ENCODE measurements around the gene SAMD3.
"Not testable (repeated sequence)": the region's sequence is repeated elsewhere in the genome, so short reads cannot be mapped to it uniquely, and the experiment has no call there.

SAMD3 gene

DNA sequence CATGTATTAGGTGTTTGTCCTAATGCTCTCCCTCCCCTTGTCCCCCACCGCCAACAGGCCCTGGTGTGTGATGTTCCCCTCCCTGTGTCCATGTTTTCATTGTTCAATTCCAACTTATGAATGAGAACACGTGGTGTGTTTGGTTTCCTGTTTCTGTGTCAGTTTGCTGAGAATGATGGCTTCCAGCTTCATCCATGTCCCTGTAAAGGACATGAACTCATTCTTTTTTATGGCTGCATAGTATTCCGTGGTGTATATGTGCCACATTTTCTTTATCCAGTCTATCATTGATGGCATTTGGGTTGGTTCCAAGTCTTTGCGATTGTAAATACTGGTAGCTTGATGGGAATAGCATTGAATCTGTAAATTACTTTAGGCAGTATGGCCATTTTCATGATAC, 52.6 kb downstream of the SAMD3 start:
- not testable (repeated sequence) for H3K27ac Mint-ChIP-seq; DNase-seq; H3K4me1 Mint-ChIP-seq (ENCODE audit: low read depth); H3K4me3 Mint-ChIP-seq; H3K27me3 Mint-ChIP-seq
- H3K36me3 Mint-ChIP-seq (ENCODE audit: low read depth), result peaks cover 27% of the 10 kb centered on the region
- H3K9me3 Mint-ChIP-seq, result peaks cover 24% of the 10 kb centered on the region

DNA sequence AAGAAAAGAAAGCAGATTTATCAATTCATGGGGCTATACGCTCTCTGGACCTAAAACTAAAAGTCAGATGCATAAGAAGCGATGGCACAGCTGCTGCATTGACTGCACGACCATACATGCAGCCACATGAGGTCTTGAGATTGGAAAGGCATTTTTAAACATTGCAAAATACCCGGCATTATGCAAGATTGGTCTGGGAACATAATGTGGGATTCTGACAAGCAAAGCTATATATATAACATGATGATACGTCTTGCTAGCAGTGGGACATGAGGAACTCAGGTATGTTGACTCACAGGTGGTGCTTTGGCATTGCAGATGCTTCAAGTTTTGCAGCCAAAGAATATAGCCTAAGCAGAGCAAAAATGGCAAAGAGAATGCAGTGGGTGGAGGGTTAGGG, 55.1 kb downstream of the SAMD3 start:
- DNase-seq, result no peak

DNA sequence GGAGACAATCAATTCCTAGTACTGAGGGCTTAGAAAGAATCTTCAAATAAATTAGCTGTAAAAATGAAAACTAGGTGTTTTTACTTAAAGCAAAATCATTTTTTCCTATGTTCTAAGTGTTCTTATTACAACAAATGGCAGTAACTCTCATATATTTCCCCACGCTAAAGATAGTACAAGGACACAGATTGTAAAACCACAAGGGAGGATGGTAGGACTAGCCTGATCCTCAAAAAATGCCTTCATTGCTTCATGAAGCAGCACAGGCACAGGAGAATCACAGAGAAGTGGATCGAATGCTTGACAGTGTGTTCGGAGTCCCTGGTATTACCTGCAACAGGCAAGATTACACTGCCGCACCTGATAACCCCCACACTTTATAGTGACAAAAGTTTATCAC, 58.5 kb downstream of the SAMD3 start:
- H3K4me3 Mint-ChIP-seq, result no peak overlapping the region
- peaks cover 28% of the 10 kb centered on the region for H3K36me3 Mint-ChIP-seq (ENCODE audit: low read depth)
- no peaks in the 10 kb centered on the region for H3K27me3 Mint-ChIP-seq
- H3K9me3 Mint-ChIP-seq, result peaks cover 10% of the 10 kb centered on the region
- H3K27ac Mint-ChIP-seq, result no peak overlapping the region
- DNase-seq, result no peak
- H3K4me1 Mint-ChIP-seq (ENCODE audit: low read depth), result peaks cover 16% of the 10 kb centered on the region

More for the DNA sequence above, 55.1 kb downstream of the SAMD3 start:
- H3K27me3 Mint-ChIP-seq, result no peaks in the 10 kb centered on the region
- H3K27ac Mint-ChIP-seq, result no peak overlapping the region
- peaks cover 10% of the 10 kb centered on the region for H3K4me1 Mint-ChIP-seq (ENCODE audit: low read depth)
- H3K9me3 Mint-ChIP-seq, result peaks cover 23% of the 10 kb centered on the region
- peaks cover 23% of the 10 kb centered on the region for H3K36me3 Mint-ChIP-seq (ENCODE audit: low read depth)
- H3K4me3 Mint-ChIP-seq, result no peak overlapping the region

DNA sequence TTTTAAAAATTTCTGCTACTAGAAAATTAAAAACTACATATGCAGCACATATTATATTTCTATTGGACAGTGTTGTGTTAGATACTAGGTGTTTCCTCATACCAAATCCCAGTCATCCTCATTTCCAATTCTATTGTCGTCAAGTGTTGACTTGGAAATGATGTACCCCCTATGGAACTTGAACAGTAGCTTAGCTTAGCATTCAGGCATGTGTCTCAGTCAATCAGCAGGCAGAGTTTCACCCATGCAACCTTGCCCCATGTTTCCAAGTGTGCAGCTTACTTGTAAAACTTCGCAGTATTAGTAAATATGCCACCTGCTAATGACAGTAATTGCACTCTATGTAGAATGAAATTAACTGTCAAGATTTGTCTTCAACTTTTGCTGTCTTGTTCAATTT, 59.5 kb downstream of the SAMD3 start:
- Mint-ChIP-seq H3K9me3 (peaks cover 17% of the 10 kb centered on the region), H3K4me3 (no peak overlapping the region), H3K4me1 (ENCODE audit: low read depth) (peaks cover 16% of the 10 kb centered on the region), H3K27ac (no peak overlapping the region), H3K27me3 (no peaks in the 10 kb centered on the region), H3K36me3 (ENCODE audit: low read depth) (peaks cover 36% of the 10 kb centered on the region)
- DNase-seq, result no peak

DNA sequence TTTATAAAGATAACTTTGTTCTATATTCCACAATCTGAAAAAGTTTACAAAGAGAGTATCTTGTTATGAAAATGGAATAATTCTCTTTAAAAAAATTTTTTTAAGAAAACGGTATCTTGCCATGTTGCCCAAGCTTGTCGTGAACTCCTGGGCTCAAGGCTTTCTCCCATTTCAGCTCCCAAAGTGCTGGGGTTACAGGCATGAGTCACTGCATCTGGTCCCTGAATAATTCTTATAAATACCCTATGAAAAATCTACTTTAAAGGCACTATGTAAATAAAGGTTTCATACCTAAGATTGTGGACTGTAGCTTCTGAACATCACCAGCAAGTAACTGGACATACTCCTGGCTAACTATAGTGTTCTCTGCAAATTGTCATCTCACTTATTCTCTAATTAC, 60.3 kb downstream of the SAMD3 start:
- Mint-ChIP-seq H3K9me3 (peaks cover 17% of the 10 kb centered on the region), H3K4me1 (ENCODE audit: low read depth) (peaks cover 16% of the 10 kb centered on the region), H3K27me3 (no peaks in the 10 kb centered on the region), H3K27ac (no peak overlapping the region), H3K4me3 (no peak overlapping the region), H3K36me3 (ENCODE audit: low read depth) (peaks cover 36% of the 10 kb centered on the region)
- no peak for DNase-seq

DNA sequence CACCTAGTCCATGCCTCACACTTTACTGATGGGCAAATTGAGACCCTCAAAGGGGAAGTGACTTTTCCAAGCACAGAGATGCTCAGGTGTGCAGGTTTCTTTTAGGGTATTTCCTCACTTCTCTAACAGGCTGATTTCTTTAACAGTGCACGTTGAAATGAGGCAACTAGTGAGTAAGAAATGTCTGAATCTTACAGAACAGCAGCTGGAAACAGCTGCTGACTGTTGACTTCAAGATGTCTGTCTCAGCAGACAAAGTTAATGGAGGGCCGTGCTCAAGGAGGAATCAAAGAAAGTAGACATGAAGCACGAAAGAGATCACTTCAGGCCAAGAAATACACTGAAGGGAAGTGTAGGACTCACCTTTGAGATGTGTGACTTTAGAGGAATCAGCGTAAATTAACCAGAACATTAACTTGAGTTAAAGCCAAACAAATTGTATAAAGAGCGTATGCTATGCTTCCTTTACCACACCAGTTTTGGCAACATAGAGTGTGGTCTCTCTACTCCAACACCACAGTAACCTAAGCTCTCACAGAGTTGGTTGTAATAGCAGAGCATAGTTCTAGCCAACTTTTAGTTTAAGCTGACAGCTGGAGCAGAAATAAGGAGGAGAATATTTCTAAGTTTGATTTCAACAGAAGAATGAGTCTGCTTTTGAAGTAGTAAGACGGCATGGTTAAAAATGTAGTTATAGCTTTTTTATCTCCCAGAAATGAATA, 60.9 kb downstream of the SAMD3 start:
- H3K4me1 Mint-ChIP-seq (ENCODE audit: low read depth), result peaks cover 16% of the 10 kb centered on the region
- no peak overlapping the region for H3K4me3 Mint-ChIP-seq
- H3K36me3 Mint-ChIP-seq (ENCODE audit: low read depth), result peaks cover 36% of the 10 kb centered on the region
- H3K9me3 Mint-ChIP-seq, result peaks cover 17% of the 10 kb centered on the region
- peak overlapping the region; percentile 1 for H3K27ac Mint-ChIP-seq
- no peak for DNase-seq
- no peaks in the 10 kb centered on the region for H3K27me3 Mint-ChIP-seq

DNA sequence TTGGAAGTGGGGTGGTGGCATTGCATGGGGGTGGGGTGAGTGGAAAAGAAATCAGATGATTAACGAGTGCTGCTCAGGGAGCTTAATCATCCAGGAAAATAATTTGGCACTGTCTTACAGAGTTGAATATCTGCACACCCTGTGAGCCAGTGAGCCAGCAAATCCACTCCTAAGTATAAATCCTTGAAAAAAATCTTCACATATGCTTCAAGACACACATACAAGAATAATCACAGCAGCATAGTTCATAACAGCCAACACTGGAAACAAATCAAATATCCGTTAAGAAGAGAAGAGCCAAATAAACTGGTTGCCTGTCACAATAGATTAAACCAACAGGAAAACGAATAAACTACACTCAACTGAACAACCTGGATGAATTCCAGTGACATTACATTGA, 62.8 kb downstream of the SAMD3 start:
- no peak overlapping the region for H3K27ac Mint-ChIP-seq
- no peaks in the 10 kb centered on the region for H3K27me3 Mint-ChIP-seq

DNA sequence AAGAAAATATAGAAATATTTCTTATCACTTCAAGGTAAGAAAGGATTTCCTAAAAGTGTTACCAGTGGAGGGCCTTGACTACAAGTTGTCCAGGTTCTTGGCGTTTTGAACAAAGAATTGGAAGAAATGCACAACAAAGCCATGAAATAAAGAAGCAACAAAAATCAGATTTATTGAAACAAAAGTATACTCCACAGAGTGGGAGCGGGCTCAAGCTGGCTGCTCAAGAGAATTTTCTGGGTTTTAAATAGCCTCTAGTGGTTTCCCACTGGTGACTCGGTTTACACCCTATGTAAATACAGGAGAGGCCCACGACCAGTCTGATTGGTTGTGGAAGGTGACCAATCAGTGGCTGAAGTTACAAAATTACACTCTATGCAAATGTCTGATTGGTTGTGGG, 64.2 kb downstream of the SAMD3 start:
- no peak for DNase-seq
- Mint-ChIP-seq H3K27me3 (no peaks in the 10 kb centered on the region), H3K27ac (no peak overlapping the region), H3K4me3 (no peak overlapping the region), H3K9me3 (peaks cover 12% of the 10 kb centered on the region), H3K4me1 (ENCODE audit: low read depth) (peaks cover 6% of the 10 kb centered on the region), H3K36me3 (ENCODE audit: low read depth) (peaks cover 25% of the 10 kb centered on the region)

More for the DNA sequence above, 62.8 kb downstream of the SAMD3 start:
- H3K4me3 Mint-ChIP-seq, result no peak overlapping the region
- peaks cover 10% of the 10 kb centered on the region for H3K4me1 Mint-ChIP-seq (ENCODE audit: low read depth)
- H3K36me3 Mint-ChIP-seq (ENCODE audit: low read depth), result peaks cover 29% of the 10 kb centered on the region
- no peak for DNase-seq
- peaks cover 14% of the 10 kb centered on the region for H3K9me3 Mint-ChIP-seq

DNA sequence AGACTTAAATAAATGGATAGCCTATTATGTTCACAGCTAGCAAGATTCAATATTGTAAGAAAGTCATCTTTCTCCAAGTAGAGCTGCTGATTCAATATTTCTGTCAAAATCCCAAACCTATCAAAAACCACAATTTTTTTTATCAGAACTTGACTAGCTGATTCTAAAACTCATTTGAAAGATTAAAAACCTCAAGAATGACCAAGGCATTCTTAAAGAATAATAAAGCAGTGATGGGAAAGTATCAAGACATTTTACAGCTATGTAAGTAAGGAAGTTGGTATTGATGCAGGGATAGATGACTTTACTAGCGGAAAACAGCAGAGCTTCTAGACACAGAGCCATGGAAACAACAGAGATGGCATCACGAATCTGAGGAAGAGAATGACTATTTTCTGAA, 64.7 kb downstream of the SAMD3 start:
- no peak overlapping the region for H3K4me3 Mint-ChIP-seq
- no peaks in the 10 kb centered on the region for H3K27me3 Mint-ChIP-seq
- H3K36me3 Mint-ChIP-seq (ENCODE audit: low read depth), result peaks cover 25% of the 10 kb centered on the region
- no peak overlapping the region for H3K27ac Mint-ChIP-seq
- peaks cover 12% of the 10 kb centered on the region for H3K9me3 Mint-ChIP-seq
- no peak for DNase-seq
- H3K4me1 Mint-ChIP-seq (ENCODE audit: low read depth), result peaks cover 6% of the 10 kb centered on the region

DNA sequence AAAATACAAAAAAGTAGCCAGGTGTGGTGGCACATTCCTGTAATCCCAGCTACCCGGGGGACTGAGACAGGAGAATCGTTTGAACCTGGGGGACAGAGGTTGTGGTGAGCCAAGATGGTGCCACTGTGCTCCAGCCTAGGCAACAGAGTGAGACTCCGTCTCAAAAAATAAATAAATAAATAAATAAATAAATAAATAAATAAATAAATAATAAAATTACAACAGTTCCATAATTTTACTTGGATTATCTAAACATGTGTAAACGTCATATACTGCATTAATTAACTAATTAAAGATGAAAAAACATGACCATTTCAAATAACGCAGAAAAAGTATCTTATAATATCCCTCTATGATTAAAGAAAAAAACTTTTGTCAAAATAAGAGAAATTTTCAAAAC, 65.8 kb downstream of the SAMD3 start:
- H3K27me3 Mint-ChIP-seq, result no peaks in the 10 kb centered on the region
- peaks cover 12% of the 10 kb centered on the region for H3K9me3 Mint-ChIP-seq
- H3K4me1 Mint-ChIP-seq (ENCODE audit: low read depth), result peaks cover 5% of the 10 kb centered on the region
- H3K4me3 Mint-ChIP-seq, result no peak overlapping the region
- H3K36me3 Mint-ChIP-seq (ENCODE audit: low read depth), result peaks cover 24% of the 10 kb centered on the region
- H3K27ac Mint-ChIP-seq, result no peak overlapping the region
- no peak for DNase-seq

DNA sequence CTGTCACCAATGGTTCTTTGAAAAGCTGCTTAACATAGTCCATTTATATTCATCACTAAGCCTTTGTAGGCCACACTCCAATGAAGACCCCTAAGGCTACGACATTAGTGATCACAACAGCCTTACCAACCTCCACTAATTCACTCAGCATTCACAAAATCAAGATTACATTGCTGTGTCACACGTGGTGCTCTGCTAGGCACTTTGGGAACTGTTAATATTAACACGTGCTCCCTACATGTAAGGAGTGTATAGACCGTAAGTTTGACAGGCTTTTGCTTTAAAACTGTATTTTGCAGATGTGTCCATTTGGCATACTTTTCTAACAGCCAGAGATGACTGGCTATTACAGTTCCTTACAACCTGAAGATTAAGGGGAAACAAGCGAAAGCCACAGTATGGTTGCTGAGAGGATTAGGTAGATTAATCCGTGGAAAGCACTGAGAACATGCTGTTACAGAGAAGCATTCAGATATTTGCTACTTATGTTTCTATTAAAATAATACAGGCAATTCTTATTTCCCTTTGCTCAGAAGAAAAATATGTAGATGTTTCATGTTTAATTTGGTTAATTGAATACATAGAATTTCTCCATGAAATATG, 69.7 kb downstream of the SAMD3 start:
- Mint-ChIP-seq H3K9me3 (no peaks in the 10 kb centered on the region), H3K27ac (no peak overlapping the region), H3K4me3 (no peak overlapping the region), H3K27me3 (no peaks in the 10 kb centered on the region), H3K4me1 (ENCODE audit: low read depth) (no peaks in the 10 kb centered on the region), H3K36me3 (ENCODE audit: low read depth) (peaks cover 22% of the 10 kb centered on the region)
- DNase-seq, result no peak

DNA sequence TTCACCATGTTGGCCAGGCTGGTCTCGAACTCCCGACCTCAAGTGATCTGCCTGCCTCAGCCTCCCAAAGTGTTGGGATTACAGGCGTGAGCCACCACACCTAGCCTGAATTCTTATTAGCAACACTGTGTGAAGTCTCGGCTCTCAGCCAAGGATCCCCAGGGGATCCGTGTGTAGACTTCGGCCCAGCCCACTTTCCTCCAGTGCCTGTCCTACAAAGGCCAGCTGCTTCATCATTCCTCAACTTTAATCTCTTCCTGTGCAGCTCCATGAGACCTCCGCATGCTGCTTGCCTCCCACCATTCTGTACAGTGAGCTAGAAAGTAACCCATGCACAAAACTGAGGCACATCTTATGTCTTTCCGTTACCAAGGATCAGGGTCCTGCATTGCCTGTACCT, 71.8 kb downstream of the SAMD3 start:
- Mint-ChIP-seq H3K27ac (peak overlapping the region; percentile 39), H3K4me1 (ENCODE audit: low read depth) (no peaks in the 10 kb centered on the region), H3K9me3 (no peaks in the 10 kb centered on the region), H3K27me3 (no peaks in the 10 kb centered on the region), H3K4me3 (no peak overlapping the region), H3K36me3 (ENCODE audit: low read depth) (peaks cover 19% of the 10 kb centered on the region)
- DNase-seq, result no peak

DNA sequence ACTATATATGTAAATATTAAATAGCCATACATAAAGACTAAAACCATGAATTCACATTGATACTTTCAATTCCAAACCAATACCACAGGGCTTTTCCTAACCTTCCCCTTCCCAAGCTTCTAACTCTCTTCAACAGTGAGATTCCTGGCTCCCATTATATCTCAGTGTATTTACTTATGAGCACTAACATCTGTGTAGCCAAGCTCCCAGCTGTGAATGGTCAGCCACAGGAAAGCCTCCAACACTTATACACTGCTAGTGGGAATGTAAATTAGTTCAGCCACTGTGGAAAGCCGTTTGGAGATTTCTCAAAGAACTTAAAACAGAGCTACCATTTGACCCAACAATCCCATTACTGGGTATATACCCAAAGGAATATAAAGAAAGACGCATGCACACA, 73.7 kb downstream of the SAMD3 start:
- H3K4me1 Mint-ChIP-seq (ENCODE audit: low read depth); H3K27me3 Mint-ChIP-seq; H3K4me3 Mint-ChIP-seq; H3K9me3 Mint-ChIP-seq; H3K27ac Mint-ChIP-seq; DNase-seq: not testable (repeated sequence)
- H3K36me3 Mint-ChIP-seq (ENCODE audit: low read depth), result peaks cover 27% of the 10 kb centered on the region

DNA sequence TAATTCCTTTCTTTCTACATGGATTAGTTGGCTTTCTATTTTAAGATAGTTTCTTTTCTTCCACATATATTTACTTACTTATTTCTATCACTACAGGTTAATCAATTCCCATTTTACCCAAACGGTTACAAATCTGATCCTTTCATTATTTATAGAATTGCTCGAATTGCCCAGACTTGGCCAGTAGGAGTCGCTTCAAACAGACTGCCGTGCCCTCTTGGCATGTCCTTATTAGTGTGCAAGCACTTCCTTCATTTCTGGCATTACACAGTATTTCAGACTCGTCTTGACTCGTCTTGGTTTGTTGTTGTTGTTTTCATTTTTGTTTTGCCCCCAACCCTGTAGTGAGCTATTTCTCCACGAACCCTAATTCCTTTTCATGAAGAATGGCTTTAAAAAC, 74.6 kb downstream of the SAMD3 start:
- no peak overlapping the region for H3K27ac Mint-ChIP-seq
- H3K4me1 Mint-ChIP-seq (ENCODE audit: low read depth), result no peaks in the 10 kb centered on the region
- H3K27me3 Mint-ChIP-seq, result no peaks in the 10 kb centered on the region
- H3K36me3 Mint-ChIP-seq (ENCODE audit: low read depth), result peaks cover 35% of the 10 kb centered on the region
- H3K4me3 Mint-ChIP-seq, result no peak overlapping the region
- no peak for DNase-seq
- no peaks in the 10 kb centered on the region for H3K9me3 Mint-ChIP-seq

DNA sequence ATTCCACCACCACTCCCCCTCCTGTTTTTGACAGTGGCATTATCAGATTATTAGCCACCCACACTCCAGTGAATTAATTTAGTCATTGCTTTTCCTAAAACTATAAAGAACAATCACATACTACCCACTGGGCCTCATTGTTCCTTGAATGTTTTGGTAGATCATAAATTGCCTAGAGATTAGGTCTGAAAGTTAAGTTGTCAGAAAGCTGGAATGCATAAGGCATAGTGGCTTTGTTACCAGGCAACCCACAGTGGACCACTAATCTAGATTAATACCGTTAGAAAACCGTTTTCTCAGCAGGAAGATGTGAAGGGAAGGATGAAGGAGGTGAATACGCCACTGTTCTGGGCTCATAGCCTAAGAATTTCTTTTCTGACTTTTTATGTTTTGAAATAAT, 75.6 kb downstream of the SAMD3 start:
- no peaks in the 10 kb centered on the region for H3K9me3 Mint-ChIP-seq
- H3K4me3 Mint-ChIP-seq, result no peak overlapping the region
- H3K27me3 Mint-ChIP-seq, result no peaks in the 10 kb centered on the region
- no peak overlapping the region for H3K27ac Mint-ChIP-seq
- peaks cover 45% of the 10 kb centered on the region for H3K36me3 Mint-ChIP-seq (ENCODE audit: low read depth)
- DNase-seq, result no peak
- no peaks in the 10 kb centered on the region for H3K4me1 Mint-ChIP-seq (ENCODE audit: low read depth)

Measured in activated T-cell treated with anti-CD3 and anti-CD28 coated beads, Interleukin-2, amount 50 U/mL, for 24 hours (primary cell).